ENCODE results near the gene TMEM91.
"Not testable (repeated sequence)": the region's sequence is repeated elsewhere in the genome, so short reads cannot be mapped to it uniquely, and the experiment has no call there.

The TMEM91 gene

DNA sequence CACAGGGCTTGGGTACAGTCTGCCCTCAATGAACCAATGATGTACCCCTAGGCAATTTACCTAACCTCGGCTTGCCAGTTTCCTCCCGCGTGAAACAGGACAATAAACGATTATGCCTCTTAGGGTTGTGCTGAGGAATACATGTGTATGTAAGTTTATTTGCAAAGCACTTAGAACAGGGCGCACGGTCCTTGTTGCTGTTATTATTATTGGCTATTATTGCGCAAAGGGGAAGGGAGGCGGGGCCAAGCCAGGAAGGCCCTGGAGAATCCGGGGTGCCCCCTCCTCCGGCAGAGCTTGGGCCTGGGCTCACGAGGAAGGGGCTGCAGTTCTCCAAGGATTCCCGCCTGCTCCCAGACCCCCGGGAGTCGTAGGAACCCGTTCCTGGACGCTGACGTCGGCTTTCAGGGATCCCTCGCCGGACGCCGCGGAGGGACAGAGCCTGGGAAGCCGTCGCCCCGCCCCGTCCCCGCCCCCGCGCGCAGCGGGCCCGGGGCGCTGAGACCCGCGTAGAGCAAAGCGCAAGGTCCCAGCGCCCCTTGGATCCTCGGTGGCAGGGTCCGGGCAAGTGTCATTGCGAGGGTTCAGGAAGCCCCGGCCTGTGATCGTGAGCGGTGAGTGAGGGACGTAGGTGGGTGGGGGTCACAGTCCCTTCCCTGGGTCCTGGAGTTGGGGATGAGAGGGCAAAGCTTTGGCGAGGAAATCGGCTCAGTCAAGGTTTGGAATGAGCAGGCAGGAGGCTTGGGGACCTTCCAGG is at the start of gene TMEM91:
Gene TMEM91, plus strand, starts transcription at position 293 of the 757 bp plus-strand sequence. CDS start 1,777 bp downstream, outside the sequence.
- no peak for DNase-seq

DNA sequence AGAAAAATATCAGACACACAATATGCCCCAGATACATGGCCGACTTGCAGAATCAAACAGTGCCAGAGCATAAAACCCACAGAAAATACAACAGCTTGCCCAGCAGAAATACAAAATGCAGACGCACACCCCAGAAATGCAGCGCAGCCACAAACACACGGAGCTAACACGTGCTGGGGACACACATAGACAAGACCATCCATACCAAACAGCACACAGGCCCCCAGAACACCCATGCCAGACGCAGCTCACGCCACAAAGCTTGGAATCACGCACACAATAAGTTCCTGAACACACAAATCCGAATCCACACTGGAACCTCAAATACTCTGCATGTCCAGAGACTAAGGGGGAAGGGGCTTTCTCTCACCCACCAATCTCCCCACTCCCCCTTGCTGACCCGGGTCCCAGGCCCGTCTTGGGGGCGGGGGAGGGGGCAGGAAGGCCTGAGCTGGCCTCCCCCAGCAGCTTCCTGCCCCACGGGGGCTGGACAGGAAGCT is 49.2 kb upstream of the TMEM91 start:
- no peak for DNase-seq

DNA sequence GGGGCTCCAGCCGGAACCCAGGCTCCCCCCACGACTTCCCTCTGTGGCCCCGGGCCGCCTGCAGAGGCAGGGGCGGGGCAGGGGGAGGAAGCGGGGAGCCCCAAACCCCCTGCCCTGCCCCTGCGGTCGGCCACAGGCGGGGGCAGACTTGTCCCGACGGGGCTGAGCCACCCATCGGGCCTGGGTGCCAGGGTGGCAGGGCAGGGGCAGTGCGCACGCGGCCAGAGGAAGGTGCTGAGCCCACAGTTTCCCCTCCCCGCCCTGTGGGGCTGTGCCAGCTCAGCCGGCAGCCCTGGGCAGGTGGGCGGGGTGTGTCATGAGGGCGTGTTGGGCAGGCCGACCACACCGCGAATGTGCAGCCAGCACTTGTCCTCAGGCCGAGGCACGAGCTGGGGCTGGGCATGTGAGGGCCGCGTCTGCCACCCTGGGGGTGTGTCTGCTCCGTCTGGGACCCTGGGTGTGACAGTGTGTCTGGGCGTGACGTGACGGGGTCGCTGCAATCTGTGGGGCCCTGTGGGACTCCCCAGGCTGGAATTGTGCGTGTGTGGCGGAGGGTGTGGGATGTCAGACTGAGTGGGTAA is 48.7 kb upstream of the TMEM91 start:
- peak; percentile 60 for DNase-seq

GRCh38 chr19:41328157-41328841 is 48.0 kb upstream of the TMEM91 start:
- DNase-seq, result no peak

GRCh38 chr19:41328842-41329225 is 47.5 kb upstream of the TMEM91 start:
- DNase-seq, result no peak

- DNase-seq, result no peak
These were observed 45.9 kb upstream of the TMEM91 start for GRCh38 chr19:41330481-41330880.

DNA sequence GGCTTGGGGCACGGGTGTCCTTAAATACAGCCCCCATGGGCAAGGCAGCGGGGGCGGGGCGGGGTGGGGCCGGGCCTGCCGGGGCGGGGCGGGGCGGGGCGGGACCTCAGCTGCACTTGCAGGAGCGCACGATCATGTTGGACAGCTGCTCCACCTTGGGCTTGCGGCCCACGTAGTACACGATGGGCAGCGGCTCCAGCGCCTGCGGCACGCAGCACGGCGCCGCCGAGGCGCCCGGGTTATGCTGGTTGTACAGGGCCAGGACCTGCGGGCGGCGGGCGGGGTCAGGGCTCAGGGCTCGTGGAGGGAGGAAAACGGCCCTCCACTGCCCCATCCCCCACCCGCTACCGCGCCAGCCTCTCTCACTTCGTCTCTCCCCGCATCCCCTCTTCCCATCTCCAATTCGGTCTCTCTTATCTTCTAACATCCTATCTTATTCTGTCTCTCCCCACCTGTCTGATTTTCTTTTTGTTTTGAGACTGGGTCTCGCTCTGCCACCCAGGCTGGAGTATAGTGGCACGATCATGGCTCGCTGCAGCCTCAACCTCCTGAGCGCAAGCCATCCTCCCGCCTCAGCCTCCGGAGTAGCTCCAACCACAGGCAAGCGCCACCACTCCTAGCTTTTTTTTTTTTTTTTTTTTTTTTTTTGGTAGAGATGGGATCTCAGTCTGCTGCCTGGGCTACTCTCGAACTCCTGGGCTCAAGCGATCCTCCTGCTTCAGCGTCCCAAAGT is 45.2 kb upstream of the TMEM91 start:
- no peak for DNase-seq

DNA sequence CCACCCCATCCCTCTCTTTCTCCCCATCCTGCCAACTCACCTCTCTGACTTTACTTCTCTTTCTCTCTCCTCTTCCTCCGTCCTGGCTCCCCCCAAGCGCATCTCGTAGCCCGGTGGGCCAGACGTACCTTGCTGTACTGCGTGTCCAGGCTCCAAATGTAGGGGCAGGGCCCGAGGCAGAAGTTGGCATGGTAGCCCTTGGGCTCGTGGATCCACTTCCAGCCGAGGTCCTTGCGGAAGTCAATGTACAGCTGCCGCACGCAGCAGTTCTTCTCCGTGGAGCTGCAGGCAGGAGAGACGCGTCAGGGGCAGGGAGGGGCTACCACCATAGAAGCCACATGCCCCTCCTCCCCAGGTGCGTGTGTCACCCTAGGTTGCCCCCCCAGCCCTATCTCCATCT is 44.3 kb upstream of the TMEM91 start:
- DNase-seq, result no peak

DNA sequence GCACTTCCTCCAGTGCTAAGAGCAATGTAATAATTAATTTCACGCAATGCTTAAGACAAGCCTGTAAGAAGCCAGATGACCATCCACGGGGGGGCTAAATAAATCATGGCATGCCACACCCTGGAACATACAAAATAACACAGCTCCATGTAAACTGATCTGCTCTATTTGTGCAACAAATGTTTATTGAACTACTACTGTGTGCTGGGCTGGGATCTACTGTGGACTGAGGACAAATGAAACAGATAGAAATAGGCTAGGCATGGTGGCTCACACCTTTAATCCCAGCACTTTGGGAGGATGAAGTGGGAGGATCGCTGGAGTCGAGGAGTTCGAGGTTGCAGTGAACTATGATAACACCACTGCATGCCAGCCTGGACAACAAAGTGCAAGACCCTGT is 43.9 kb upstream of the TMEM91 start:
- DNase-seq, result no peak

- DNase-seq, result no peak
These were observed 41.5 kb upstream of the TMEM91 start for GRCh38 chr19:41334793-41335192.

GRCh38 chr19:41335467-41335866 is 40.9 kb upstream of the TMEM91 start:
- DNase-seq, result no peak

- DNase-seq, result no peak
These were observed 36.4 kb upstream of the TMEM91 start for GRCh38 chr19:41339936-41340335.

DNA sequence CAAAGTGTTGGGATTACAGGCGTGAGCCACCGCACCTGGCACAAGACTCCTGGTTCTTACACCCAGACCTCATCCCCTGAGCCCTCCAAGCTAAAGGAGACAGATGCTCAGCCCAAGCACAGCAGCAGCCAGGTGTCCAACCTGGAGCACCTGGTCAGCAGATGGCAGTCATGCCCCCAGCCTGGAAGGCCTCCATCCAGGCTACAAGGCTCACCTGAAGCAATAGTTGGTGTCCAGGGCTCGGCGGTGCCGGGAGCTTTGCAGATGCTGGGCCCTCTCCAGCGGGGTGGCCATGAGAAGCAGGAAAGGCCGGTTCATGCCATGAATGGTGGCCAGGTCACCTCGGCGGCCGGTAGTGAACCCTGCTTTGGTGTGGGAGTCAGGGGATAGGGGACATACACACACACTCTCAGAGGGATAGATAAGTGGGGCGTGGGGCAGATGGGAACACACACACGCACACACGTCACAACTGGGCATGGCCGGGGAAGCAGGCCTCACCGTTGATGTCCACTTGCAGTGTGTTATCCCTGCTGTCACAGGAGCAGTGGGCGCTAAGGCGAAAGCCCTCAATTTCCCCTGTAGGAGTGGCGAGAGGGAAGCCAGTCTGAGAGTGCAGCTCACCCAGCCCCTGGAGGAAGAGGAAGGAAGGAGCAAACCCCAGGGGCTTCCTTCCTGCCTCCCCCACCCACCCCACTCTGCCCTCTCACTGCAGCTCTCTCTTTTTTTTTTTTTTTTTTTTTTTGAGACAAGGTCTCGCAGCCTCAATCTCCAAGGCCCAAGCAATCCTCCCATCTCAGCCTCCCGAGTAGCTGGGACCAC is 34.5 kb upstream of the TMEM91 start:
- DNase-seq, result no peak

DNA sequence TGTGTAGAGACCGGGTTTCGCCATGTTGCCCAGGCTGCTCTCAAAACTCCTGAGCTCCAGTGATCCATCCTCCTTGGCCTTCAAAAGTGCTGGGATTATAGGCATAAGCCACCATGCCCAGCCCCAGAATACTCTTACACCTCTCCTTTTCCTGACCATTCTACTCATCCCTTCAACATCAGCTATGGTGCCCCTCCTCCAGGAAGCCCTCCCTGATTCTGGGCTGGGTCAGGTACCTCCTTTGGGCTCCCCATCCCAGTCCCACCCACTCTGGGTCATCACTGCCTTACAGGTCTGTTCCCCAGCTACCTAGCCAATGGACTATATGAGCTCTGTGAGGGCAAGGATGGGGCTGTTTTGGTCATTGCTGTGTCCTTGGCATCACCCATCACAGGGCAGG is 32.2 kb upstream of the TMEM91 start:
- no peak for DNase-seq

DNA sequence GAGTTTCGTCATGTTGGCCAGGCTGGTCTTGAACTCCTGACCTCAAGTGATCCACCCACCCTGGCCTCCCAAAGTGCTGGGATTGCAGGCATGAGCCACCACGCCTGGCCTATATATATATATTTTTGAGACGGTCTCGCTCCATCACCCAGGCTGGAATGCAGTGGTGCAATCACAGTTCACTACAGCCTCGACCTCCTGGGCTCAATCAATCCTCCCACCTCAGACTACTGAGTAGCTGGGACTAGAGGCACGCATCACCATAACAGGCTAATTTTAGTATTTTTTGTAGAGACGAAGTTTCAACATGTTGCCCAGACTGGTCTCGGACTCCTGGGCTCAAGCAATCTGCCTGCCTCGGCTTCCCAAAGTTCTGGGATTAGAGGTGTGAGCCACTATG is 29.4 kb upstream of the TMEM91 start:
- not testable (repeated sequence) for DNase-seq

DNA sequence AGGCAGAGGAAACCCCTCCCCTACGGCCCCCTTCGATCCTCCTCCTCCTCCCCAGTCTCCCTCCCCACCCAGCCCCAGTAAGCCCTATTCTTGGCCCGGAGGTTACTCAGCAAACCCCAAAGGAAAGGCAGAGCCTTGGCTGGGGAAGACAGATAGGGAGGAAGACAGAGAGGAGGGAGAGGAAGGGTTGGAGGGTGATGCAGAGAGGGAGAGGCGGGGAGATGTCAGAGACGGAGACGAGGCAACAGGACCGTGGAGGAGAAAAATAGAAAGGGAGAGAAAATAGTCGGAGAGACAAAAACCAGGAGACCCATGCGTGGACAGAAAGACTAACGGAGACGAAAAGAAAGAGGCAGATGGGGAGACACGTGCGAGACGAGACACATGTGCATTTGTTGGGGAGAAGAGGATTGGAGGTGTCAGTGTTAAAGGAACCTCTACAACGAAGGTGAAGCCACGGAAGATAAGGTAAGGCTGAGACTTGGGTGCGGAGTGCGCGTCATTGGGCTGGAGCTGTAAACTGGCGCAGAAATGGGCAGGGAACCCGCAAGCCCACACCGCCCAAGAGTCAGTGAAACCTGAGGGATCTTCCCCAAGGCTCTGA is 25.5 kb upstream of the TMEM91 start:
- no peak for DNase-seq

DNA sequence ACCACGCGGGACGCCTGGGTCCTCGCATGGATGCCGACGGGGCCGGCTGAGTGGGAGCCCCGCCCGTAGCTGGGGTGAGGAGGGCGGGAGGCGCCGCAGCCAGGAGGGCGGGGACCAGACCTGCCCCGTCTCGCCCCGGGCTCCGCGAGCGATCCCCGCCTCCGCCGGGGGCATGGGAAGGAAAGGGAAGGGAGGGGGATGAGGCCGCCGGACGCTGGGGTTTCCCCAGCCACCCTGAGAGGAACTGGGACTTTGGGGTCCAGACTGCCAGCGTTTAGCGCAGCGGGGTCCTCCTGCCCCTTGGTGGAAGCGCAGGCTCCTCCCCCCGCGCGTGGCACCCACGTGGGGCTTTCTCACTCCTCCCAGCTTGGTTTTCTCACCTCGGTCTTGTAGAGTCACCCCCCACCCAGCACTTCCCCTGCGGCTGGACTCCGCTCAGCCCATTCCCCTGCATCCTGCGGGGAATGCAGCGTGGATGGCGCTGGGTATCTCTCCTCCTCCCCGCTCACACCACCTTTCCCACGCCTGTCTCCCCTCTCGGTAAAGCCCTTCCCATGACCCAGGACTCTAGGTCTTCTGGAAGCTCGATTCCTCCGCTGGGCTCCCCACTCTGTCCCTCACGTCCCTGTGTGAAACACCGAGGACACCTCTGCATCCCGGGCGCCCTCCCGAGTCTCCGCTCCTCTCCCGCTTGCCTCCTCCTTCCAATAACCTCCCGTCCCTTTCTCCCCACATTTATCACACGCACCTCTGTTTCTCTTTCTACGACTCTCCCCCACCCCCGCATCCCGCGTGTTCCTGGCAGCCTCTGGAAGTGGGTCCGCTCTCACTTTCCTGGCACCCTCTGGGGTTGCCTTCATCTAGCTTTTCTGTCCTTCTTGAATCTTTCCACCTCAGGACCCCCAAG is 24.7 kb upstream of the TMEM91 start:
- peak; percentile 70 for DNase-seq

GRCh38 chr19:41352279-41352608 is 24.1 kb upstream of the TMEM91 start:
- no peak for DNase-seq

- DNase-seq, result peak; percentile 67
These were observed 23.5 kb upstream of the TMEM91 start for GRCh38 chr19:41352609-41353465.

Measured in activated CD4-positive, alpha-beta T cell treated with anti-CD3 and anti-CD28 coated beads for 1 hour (primary cell).